ENCODE data around the gene MELTF. TPM values are rescaled to one million over a fixed set of nuclear protein-coding genes. Genes with fewer than 3 reads are reported as not detected.

Gene MELTF
- total and polyA plus RNA-seq, 9 of the 15 experiments (the other 6 are each of a cell fraction or from before 2014, with no cell fraction given) = 0.35 to 10.5 (median 4.5) TPM

- Histone ChIP-seq H3K9ac (ENCODE audit: insufficient read depth in 1 of 2, low read depth in 2 of 2, low read length in 2 of 2) (peak overlapping the region in 1 of 2 experiments; percentile 96; a peak in 3 of 4 replicates), H2AFZ (ENCODE audit: low read depth, low read length) (peak overlapping the region; percentile 85), H3K4me3 (peak overlapping the region; percentile 38), H3K79me2 (ENCODE audit: control insufficient read depth, insufficient read depth, low read length) (no peaks in the 10 kb centered on the region), H3K36me3 (ENCODE audit: control insufficient read depth, insufficient read depth, low read length) (no peaks in the 10 kb centered on the region), H3K27ac (ENCODE audit: extremely low read depth, low read depth, low read length) (peak overlapping the region; percentile 74; the same call in 2 of the 3 replicates), H4K20me1 (replicated peaks; ENCODE audit: control insufficient read depth, insufficient read depth, low read length) (no peaks in the 10 kb centered on the region), H3K4me2 (ENCODE audit: insufficient read depth, low read length) (peak overlapping the region; percentile 39; the same call in 1 of the 2 replicates), H3K27me3 (ENCODE audit: control insufficient read depth in 2 of 2, insufficient read depth in 2 of 2, low read length in 2 of 2) (no peaks in the 10 kb centered on the region), H3K9me1 (ENCODE audit: control insufficient read depth, insufficient read depth, low read length) (no peaks in the 10 kb centered on the region), H3K4me1 (replicated peaks in 1 of 2; ENCODE audit: control insufficient read depth in 2 of 2, insufficient read depth in 2 of 2, low read length in 2 of 2) (peaks cover 2 to 37% of the 10 kb centered on the region in 2 experiments; a peak in 3 of 5 replicates), H3K9me3 (replicated peaks; ENCODE audit: control insufficient read depth, insufficient read depth, low read depth, low read length) (no peaks in the 10 kb centered on the region)
- no peak; the same call in 2 of the 3 replicates for ATAC-seq
- POLR2A ChIA-PET = interaction anchor here (0.8 to 1.8 kb wide), 2 partner anchors 19 to 21 kb away, joined by 3 to 4 read pairs; no protein-coding TSS in a partner anchor
- WGBS (ENCODE audit: insufficient coverage, low coverage, missing lambda C conversion rate) = 88% methylated on average over 22 of the region's 55 CpGs
- no peak for DNase-seq (ENCODE audit: extremely low read depth in 1 of 4, low spot score in 3 of 4)
- no peak for FAIRE-seq
- in situ Hi-C loops (cut with MboI) = no loop called here
- BruUV-seq (replicated peaks) = no TSS peak
- intact Hi-C loops (cut with micrococcal nuclease) = loop anchor here (5.0 kb wide), 1 partner anchor 185 kb away; no protein-coding TSS in a partner anchor
- CTCF ChIA-PET (ENCODE audit: low intra/inter-chr PET ratio) = interaction anchor here (0.6 to 2.1 kb wide), 4 partner anchors 50 to 508 kb away, joined by 5 to 26 read pairs (median 8); no protein-coding TSS in a partner anchor
- TF ChIP-seq ZNF140 (CRISPR knock-in tag; IDR thresholded peaks at IDR 0.05) (no peak), ZNF274 (IDR thresholded peaks at IDR 0.05; ENCODE audit: borderline replicate concordance, low read depth, low read length) (peak; percentile 8; the same call in 1 of the 2 replicates), NR3C1 (CRISPR knock-in tag; IDR thresholded peaks at IDR 0.05) (peak; percentile 17; the same call in 1 of the 2 replicates), EHMT2 (IDR thresholded peaks at IDR 0.05) (no peak), NR2F6 (CRISPR knock-in tag; IDR thresholded peaks at IDR 0.05) (no peak), CTCFL (IDR thresholded peaks at IDR 0.05; ENCODE audit: borderline replicate concordance, insufficient read depth, low read depth, low read length, poor library complexity, severe bottlenecking) (no peak), U2AF1 (optimal IDR thresholded peaks at IDR 0.05; ENCODE audit: low read depth, low read length) (peak; percentile 28), CBX3 (IDR thresholded peaks at IDR 0.05; ENCODE audit: borderline replicate concordance in 1 of 2, low read length in 2 of 2) (no peak), ZNF316 (IDR thresholded peaks at IDR 0.05) (no peak), RBM22 (IDR thresholded peaks at IDR 0.05; ENCODE audit: low read depth, low read length, poor library complexity, severe bottlenecking) (peak; percentile 22), FOXM1 (IDR thresholded peaks at IDR 0.05; ENCODE audit: low read depth) (no peak), FOXM1 (CRISPR knock-in tag; IDR thresholded peaks at IDR 0.05; ENCODE audit: low read depth) (0 out of 2 replicates have a peak, but pooled peaks have one; percentile 18), DEAF1 (CRISPR knock-in tag; IDR thresholded peaks at IDR 0.05) (no peak), ZNF398 (CRISPR knock-in tag; IDR thresholded peaks at IDR 0.05) (no peak), MEF2A (IDR thresholded peaks at IDR 0.05; ENCODE audit: control insufficient read depth, low read depth, low read length) (no peak), HMGN3 (IDR thresholded peaks at IDR 0.05; ENCODE audit: borderline replicate concordance, extremely low read depth, insufficient read length, low read depth, low read length) (peak; percentile 41)
Measured at GRCh38 chr3:197001972-197002700, 27.5 kb downstream of the MELTF start.

Measured in K562 (cell line).